Hepatocyte (in vitro differentiated cells): ENCODE data around the gene ADAD2. TPM values are rescaled to one million over a fixed set of nuclear protein-coding genes. Genes with fewer than 3 reads are reported as not detected.
A peak's percentile ranks its signal among the peaks of the same experiment; 100 is the strongest.

Experiments used
- DNase-seq: peaks from one replicate; pipeline ENCODE4 v3.0.0-alpha.2; 2016; ENCODE audit warnings: low spot score
- H2AFZ ChIP-seq: fragments of 200-600 bp; sonication (generic); 2 replicates; pipeline ENCODE4 v1.6.0; 2016; ENCODE audit warnings: antibody characterized with exemption, mild to moderate bottlenecking
- H3K27ac ChIP-seq: fragments of 200-600 bp; sonication (generic); 2 replicates; pipeline ENCODE4 v1.5.1; 2016; ENCODE audit warnings: mild to moderate bottlenecking
- H3K27me3 ChIP-seq: fragments of 200-600 bp; sonication (generic); 2 replicates; pipeline ENCODE4 v1.6.1; 2016
- H3K36me3 ChIP-seq: fragments of 200-600 bp; sonication (generic); replicated peaks from 2 replicates; pipeline ENCODE4 v1.5.1; 2016; ENCODE audit warnings: low read depth; ENCODE audit not compliant: insufficient read depth
- H3K4me1 ChIP-seq: fragments of 200-600 bp; sonication (generic); 2 replicates; pipeline ENCODE4 v1.5.1; 2016; ENCODE audit warnings: mild to moderate bottlenecking, moderate library complexity; ENCODE audit not compliant: insufficient read depth
- H3K4me2 ChIP-seq: fragments of 200-600 bp; sonication (generic); 2 replicates; pipeline ENCODE4 v1.6.0; 2016
- H3K4me3 ChIP-seq: fragments of 200-600 bp; sonication (generic); 2 replicates; pipeline ENCODE4 v1.5.1; 2016; ENCODE audit warnings: mild to moderate bottlenecking
- H3K79me2 ChIP-seq: fragments of 200-600 bp; sonication (generic); 2 replicates; pipeline ENCODE4 v1.6.0; 2017; ENCODE audit warnings: mild to moderate bottlenecking
- H3K9me2 ChIP-seq: fragments of 200-600 bp; sonication (generic); replicated peaks from 2 replicates; pipeline ENCODE4 v1.6.0; 2017; ENCODE audit warnings: mild to moderate bottlenecking; ENCODE audit not compliant: insufficient read depth
- H3K9me3 ChIP-seq: fragments of 200-600 bp; sonication (generic); 2 replicates; pipeline ENCODE4 v1.5.1; 2016; ENCODE audit warnings: low read depth, mild to moderate bottlenecking
- H4K20me1 ChIP-seq: fragments of 200-600 bp; sonication (generic); 2 replicates; pipeline ENCODE4 v1.6.0; 2016; ENCODE audit warnings: mild to moderate bottlenecking; ENCODE audit not compliant: insufficient read depth, poor library complexity, severe bottlenecking
- EZH2 ChIP-seq: fragments of 200-600 bp; sonication (generic); IDR thresholded peaks from 2 replicates; pipeline ENCODE4 v1.6.1; 2016; ENCODE audit warnings: antibody characterized with exemption, mild to moderate bottlenecking, borderline replicate concordance
- EZH2phosphoT487 ChIP-seq: fragments of 200-600 bp; sonication (generic); IDR thresholded peaks from one replicate; pipeline ENCODE4 v1.6.1; 2018; ENCODE audit warnings: antibody characterized with exemption, mild to moderate bottlenecking, low read depth, moderate library complexity; ENCODE audit not compliant: unreplicated experiment, severe bottlenecking
- WGBS: methylation state at CpG from one replicate; pipeline ENCODE4 v1.1.6; 2016; ENCODE audit warnings: low lambda C conversion rate; ENCODE audit errors: missing lambda C conversion rate; 5-methylcytosine and 5-hydroxymethylcytosine counted together
- polyA plus RNA-seq: library from polyadenylated mRNA; unstranded; fragments of >200 nt; fragmentation: Nextera tagmentation; extraction: Ambion mirVana; gene quantifications from 2 replicates; pipeline ENCODE4 v1.2.1, GENCODE V29; 2016
- total RNA-seq: library from RNA; depleted of rRNA; stranded (reverse); fragments of >200 nt; gene quantifications from 2 replicates; pipeline ENCODE4 v1.2.3, GENCODE V29; 2014
- TF ChIP-seq, protein P1 (sequence below): fragments of 200-600 bp; sonication (generic); IDR thresholded peaks from 2 replicates; pipeline ENCODE4 v1.5.1; 2016; ENCODE audit warnings: antibody characterized with exemption, mild to moderate bottlenecking; ENCODE audit not compliant: poor library complexity

Gene ADAD2
- not detected in 2 replicates for total RNA-seq
- 0.30 TPM in 1 of 2 replicates, not detected in the other for polyA plus RNA-seq

DNA sequence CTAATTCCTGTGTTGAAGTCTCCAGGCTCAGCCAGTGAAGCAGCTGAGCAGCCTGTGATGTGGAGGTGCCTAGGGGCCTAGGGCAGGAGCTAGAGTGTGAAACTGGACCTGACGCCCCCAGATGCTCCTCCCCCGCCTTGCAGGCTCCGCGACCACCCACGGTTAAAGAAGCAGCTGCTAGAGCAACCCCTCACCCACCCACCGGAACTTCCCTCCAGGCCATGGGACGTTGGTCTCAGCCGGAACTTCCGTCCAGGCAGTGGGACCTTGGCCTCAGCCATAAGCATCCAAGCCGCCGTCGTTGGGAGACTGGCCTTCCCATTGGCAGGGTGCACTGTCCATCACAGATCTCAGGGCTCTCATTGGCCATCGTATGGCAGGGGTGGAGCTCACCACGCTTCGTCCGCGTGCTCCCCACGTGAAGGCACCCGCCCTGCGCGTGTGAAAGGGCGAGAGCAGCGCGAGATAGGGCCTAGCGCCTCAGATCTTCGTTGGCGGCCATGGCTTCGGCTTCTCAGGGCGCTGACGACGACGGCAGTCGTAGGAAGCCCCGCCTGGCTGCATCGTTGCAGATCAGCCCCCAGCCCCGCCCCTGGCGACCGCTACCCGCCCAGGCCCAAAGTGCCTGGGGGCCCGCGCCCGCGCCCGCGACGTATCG, at the start of gene ADAD2:
Gene ADAD2, plus strand, starts transcription at position 427 of the 658 bp plus-strand sequence. Its CDS starts 74 bp downstream, at position 501.
- H3K27me3 ChIP-seq = no peaks in the 10 kb centered on the region
- H2AFZ ChIP-seq = no peak within 1 kb of the TSS
- TF ChIP-seq, protein P1, sequence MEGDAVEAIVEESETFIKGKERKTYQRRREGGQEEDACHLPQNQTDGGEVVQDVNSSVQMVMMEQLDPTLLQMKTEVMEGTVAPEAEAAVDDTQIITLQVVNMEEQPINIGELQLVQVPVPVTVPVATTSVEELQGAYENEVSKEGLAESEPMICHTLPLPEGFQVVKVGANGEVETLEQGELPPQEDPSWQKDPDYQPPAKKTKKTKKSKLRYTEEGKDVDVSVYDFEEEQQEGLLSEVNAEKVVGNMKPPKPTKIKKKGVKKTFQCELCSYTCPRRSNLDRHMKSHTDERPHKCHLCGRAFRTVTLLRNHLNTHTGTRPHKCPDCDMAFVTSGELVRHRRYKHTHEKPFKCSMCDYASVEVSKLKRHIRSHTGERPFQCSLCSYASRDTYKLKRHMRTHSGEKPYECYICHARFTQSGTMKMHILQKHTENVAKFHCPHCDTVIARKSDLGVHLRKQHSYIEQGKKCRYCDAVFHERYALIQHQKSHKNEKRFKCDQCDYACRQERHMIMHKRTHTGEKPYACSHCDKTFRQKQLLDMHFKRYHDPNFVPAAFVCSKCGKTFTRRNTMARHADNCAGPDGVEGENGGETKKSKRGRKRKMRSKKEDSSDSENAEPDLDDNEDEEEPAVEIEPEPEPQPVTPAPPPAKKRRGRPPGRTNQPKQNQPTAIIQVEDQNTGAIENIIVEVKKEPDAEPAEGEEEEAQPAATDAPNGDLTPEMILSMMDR = no peak
- TF ChIP-seq EZH2phosphoT487 = no peak
- TF ChIP-seq EZH2 = no peak
- H3K79me2 ChIP-seq = peaks cover 9% of the 10 kb centered on the region
- DNase-seq = peak; percentile 2
- H3K36me3 ChIP-seq = no peaks in the 10 kb centered on the region
- H3K4me1 ChIP-seq = peaks cover under 1% of the 10 kb centered on the region
- no peaks in the 10 kb centered on the region for H4K20me1 ChIP-seq
- no peak within 1 kb of the TSS for H3K4me2 ChIP-seq
- no peaks in the 10 kb centered on the region for H3K9me3 ChIP-seq
- WGBS = 94% methylated on average over 47 of the region's 47 CpGs
- no peak within 1 kb of the TSS for H3K27ac ChIP-seq
- no peaks in the 10 kb centered on the region for H3K9me2 ChIP-seq
- no peak within 1 kb of the TSS for H3K4me3 ChIP-seq

DNA sequence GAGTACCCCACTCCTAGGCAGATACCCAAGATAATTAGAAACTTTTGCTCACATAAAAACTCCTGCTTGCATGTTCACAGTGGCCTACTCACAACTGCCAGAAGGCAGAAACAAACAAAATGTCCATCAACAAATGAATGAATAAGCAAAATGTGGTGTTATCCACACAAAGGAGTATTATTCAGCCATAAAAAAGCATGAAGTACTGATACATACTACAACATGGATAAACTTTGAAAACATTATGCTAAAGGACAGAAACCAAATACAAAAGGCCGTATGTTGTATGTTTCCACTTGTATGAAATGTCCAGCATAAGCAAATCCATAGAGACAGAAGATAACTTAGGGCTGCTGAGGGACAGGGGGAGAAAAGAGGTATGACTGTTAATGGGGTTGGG, 47.9 kb upstream of the ADAD2 start:
- no peak for TF ChIP-seq EZH2
- TF ChIP-seq, protein P1 = no peak
- TF ChIP-seq EZH2phosphoT487 = no peak
- Histone ChIP-seq H3K4me2 (peak overlapping the region; percentile 89), H2AFZ (no peak overlapping the region)

DNA sequence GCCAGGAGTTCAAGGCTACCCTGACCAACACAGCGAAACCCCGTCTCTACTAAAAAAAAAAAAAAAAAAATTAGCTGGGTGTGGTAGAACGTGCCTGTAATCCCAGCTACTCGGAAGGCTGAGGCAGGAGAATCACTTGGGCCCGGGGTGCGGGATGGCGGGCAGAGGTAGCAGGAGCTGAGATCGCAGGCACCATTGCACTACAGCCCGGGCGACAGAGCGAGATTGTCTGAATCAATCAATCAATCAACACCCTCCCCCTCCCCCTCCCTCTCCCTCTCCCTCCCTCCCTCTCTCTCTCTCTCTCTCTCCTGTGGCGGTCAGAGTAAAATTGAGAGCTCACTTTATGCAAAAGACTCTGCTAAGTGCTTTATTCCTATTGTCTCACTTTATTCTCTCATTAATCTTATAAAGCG, 47.2 kb upstream of the ADAD2 start:
- H3K9me3 ChIP-seq = no peaks in the 10 kb centered on the region
- no peaks in the 10 kb centered on the region for H3K27me3 ChIP-seq
- H3K4me2 ChIP-seq = peak overlapping the region; percentile 89
- H3K4me3 ChIP-seq = peak overlapping the region; percentile 99
- no peaks in the 10 kb centered on the region for H3K9me2 ChIP-seq
- H3K79me2 ChIP-seq = peaks cover 57% of the 10 kb centered on the region
- 19% methylated on average over 8 of the region's 13 CpGs for WGBS
- no peak for TF ChIP-seq EZH2phosphoT487
- TF ChIP-seq, protein P1 = no peak
- TF ChIP-seq EZH2 = no peak
- peak overlapping the region; percentile 53 for H2AFZ ChIP-seq
- peak; percentile 26 for DNase-seq
- no peaks in the 10 kb centered on the region for H3K36me3 ChIP-seq
- H3K4me1 ChIP-seq = peaks cover 19% of the 10 kb centered on the region
- no peaks in the 10 kb centered on the region for H4K20me1 ChIP-seq
- no peak overlapping the region for H3K27ac ChIP-seq

More for the DNA sequence above, 47.9 kb upstream of the ADAD2 start:
- H3K27me3 ChIP-seq = no peaks in the 10 kb centered on the region
- no peaks in the 10 kb centered on the region for H3K9me2 ChIP-seq
- H3K27ac ChIP-seq = no peak overlapping the region
- no peak overlapping the region for H3K4me3 ChIP-seq
- DNase-seq = no peak
- H3K79me2 ChIP-seq = peaks cover 62% of the 10 kb centered on the region
- H4K20me1 ChIP-seq = no peaks in the 10 kb centered on the region
- WGBS = 95% methylated on average over 1 of the region's 1 CpG
- H3K9me3 ChIP-seq = no peaks in the 10 kb centered on the region
- H3K4me1 ChIP-seq = peaks cover 19% of the 10 kb centered on the region
- H3K36me3 ChIP-seq = no peaks in the 10 kb centered on the region
